CD4-positive, alpha-beta T cell treated with Interleukin-4 for 4 hours (primary cell): Measurements from ENCODE around the gene C1orf74.
"Not testable (repeated sequence)": the region's sequence is repeated elsewhere in the genome, so short reads cannot be mapped to it uniquely, and the experiment has no call there.

Experiments
- DNase-seq: peaks from one replicate; pipeline ENCODE4 v3.0.0-alpha.2; 2020

The C1orf74 gene

DNA sequence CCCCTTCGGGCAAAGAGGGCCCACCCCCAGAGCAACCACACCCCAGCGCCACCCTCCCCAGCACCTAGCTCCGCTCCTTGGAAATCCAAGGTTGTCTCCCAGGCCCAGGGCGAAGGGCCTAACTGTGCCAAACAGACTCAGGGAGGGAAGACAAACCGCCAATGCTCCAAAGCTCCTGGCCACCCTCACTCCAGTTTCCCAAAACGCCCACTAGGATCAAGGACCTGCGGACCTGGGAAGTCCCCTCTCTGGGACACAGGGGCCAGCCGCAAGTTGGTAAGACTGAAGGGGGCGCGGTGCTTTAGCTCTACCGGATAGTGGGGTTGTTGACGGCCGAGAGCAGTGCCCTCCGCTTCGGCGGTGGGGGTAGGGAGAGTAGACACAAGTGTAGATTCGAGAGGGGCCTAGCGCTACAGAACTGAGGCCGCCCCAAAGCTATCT lies 21.0 kb upstream of the C1orf74 start:
- DNase-seq = no peak

DNA sequence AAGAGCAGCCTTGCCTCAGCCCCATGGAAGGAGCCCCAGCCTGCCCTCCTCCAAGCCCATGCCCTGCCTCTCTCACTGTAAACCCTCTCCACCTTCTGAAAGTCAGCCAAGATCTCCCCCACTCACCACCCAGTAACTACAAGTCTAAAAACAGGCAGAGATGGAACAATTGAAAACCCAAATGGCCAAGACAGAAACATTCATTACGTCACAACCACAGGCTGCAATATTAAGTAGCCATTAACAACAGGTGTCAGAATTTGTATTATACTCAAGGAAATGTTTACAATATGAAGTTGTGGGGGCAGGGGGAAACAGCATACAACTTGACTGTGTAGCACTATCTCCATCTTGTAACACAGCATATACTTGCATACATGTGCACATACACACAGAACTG lies 19.2 kb upstream of the C1orf74 start:
- no peak for DNase-seq

DNA sequence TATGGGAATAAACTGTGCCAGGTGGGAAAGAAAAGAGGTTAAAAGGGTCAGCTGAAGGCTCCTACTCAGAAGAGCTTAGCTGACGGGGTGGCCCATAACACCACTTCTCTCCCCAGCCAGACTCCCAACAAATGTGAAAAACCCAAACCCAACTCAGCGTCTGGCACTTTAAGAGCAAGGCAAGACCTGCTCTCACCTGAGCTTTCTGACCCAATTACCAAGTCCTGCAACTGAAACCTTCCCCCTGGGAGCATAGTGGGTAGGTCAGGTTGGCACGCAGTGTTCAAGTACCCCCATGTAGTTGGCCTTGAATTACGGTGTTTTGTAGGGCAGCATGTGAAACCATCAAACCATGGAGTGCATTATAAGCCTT lies 18.4 kb upstream of the C1orf74 start:
- no peak for DNase-seq

DNA sequence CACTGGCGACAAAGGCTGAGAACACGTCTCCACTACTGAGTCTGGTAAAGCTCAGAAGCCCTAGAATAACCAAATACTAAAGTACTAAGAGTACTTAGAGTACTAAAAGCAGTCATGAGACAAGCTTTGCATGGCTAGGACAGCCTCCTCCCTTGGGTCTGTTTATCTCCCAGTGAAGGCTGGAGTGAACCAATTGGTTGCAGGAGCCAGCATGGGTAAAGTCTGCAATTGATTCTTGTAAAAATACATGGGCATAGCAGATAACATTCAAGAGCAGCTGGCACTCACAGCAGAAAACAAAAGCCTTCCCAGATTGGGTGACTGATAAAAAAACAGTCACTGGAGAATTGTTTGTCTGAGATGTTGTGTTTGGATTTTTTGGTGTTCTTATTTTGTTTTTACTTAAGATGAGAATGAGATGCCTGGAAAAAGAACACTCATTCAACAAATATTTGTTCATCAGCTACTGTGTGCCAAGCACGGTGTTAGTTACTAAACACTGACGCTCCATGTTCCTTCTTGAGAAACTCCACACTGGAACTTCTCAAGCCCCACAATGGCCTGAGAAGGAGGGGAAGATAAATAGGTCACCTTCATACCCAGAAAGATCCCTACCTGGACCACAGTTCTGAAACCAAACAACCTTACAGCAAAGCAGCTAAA lies 17.9 kb upstream of the C1orf74 start:
- no peak for DNase-seq

DNA sequence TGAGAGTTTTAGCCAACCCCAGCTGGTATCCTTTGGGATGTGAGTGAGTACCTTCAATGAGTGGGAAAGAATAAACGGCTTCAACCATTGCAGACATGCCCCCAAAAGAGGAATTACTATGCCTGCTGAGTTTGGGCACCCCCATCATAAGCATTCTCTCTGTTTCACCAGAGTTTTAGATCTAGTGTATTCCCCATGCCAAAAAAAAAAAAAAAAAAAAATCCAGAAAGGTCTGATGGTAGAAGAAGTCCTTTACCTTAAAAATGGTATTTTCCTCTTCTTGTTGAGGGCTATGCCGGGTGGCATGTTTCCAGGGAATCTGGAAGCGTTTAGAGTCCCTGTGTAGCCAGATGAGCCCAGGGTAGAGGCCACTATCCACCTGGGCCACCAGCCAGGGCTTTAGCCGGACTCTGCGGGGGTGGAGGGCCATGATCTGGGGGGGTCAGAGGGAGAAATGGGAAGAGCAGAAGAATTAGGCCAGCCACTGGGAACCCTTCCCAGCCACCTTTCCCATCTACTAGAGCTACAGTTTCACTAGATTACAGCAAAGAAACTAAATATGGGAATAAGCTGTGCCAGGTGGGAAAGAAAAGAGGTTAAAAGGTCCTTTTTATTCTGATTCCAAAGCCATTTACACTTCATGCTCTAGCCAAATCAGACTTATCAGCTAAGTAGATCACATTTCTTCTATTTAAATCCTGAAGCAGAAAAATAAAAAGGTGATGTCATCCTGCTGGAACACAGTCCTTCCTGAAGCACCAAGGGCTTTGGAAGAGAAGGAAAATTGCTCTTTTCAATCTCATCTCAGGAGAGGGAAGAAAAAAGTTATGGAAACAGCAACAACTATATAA lies 16.9 kb upstream of the C1orf74 start:
- no peak for DNase-seq

DNA sequence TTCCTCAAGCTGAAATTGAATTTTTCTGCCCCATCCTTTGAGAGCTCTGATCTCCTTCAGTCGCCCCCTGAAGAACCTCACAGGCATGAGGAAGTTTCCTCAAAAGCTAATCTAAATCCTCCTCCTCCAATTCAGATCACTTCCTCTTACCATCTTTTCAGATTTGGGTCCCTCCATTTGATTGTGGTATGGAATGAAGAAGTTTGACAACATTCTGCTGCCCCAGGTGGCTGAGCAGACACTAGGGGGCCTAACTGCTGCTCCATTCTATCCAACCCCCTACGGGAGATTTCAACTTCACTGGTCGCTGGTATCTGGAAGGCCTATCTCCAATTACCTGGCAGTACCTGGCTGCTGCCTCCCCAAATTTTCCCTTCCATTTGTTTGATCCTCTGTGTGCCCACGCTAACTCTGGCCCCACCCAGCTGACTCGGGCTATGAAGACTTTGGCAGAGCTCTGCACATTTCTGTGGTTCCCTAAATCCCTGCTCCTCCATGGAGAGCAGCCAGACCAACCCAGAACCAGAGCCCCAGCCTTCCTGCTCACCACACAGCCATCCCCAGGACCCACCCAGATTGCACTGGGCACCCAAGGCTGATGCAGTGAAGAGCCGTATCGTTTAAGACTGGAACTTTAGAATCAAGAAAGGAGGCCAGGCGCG lies 13.8 kb upstream of the C1orf74 start:
- DNase-seq = no peak

DNA sequence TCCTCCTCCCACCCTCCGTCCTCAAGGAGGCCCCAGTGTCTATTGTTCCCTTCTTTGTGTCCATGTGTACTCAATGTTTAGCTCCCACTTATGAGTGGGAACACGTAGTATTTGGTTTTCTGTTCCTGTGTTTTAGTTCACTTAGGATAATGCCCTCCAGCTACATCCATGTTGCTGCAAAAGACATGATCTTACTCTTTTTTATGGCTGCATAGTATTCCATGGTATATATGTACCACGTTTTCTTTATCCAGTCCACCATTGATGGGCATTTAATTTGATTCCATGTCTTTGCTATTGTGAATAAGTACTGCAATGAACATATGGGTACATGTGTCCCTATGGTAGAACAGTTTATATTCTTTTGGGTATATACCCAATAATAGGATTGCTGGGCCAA lies 9.4 kb upstream of the C1orf74 start:
- DNase-seq = not testable (repeated sequence)

DNA sequence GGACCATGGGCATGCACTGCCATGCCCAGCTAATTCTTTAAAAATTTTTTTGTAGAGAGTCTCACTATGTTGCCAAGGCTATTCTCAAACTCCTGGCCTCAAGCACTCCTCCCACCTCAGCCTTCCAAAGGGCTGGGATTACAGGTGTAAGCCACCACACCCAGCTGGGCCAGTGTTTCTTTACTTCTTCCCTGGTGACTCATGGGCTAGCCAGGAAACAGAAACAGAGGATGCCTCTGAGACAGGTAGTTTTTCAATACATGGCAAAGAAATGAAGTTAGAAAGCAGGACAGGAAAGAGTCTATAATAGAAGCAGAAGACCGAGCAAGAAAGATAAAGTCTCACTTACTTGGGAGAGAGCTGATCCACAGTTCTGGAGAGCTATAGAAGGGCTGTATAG lies 7.6 kb upstream of the C1orf74 start:
- no peak for DNase-seq

DNA sequence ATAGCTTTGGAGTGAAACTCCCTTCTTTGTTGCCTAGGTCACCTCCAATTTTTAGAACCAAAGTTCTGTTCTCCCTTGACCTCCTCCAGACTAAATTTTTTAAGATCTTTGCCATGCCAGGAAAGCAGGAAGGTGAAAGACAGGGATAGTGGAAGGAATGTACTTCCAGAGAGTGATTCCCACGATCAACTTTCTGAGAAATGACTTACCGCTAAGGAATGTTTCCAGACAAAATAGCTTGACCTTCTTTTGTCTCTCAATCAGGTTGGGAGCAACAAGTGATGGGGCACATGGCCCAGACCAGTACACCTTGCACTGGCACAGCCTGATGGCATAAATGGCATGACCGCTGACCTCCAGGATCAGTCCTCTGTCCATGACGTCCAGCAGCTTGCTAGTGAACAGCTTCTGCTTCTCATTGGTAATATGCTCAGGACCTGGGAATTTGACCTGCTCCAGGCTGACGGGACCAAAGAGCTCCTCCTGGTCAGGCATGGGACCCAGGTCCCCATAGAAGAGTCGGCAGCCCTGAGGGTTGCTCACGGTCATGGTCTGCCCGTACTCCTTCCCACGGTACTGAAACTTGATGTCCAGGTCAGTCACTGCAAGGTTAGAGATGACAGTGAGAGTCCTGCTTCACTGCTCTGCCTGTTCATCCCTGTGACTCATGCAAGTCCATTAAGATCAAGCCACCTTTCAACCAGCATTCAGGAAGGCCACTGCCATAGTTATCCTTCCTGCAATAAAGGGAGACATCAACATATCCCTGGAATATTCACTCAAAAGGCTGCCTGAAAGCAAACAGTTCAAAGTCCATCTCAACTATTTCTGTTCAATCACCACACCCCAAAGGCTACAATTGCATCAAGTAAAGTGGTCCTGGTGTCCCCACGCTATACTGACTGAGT lies 6.2 kb upstream of the C1orf74 start:
- DNase-seq = no peak

DNA sequence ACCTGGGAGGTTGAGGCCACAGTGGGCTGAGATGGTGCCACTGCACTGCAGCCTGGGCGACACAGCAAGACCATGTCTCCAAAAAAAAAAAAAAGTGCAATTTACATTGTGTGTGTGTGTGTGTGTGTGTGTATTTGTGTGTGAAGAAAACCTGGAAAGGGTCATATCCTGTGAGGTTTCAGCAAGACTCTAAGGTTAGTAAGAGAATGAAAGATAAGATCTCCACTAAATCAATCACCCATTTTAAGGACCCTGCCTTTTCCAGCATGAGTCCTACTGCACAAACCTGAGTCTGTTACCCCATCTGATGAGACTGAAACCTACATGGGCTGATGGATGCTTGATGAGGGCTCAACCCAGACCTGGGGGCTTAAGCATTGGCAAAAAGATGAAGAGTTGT lies 4.9 kb upstream of the C1orf74 start:
- DNase-seq = no peak

DNA sequence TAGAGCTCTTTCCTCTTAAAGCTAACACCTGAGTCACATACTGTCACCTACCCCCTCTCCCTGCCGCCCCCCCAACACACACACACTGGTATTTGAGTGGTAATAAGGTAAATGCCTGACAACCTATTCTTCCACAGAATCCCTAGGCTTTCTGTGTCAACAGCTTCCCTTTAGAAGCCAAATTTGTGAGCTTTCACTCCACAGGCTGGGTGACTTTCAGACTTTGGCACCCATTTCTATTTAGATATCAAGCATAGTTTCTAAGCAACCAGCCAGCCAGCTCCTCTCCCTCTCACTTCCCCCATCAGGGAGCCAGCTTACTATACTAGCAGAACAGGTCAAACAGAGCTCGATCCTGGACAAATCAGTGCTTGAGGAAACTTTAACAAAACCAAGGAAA lies 3.2 kb upstream of the C1orf74 start:
- no peak for DNase-seq

DNA sequence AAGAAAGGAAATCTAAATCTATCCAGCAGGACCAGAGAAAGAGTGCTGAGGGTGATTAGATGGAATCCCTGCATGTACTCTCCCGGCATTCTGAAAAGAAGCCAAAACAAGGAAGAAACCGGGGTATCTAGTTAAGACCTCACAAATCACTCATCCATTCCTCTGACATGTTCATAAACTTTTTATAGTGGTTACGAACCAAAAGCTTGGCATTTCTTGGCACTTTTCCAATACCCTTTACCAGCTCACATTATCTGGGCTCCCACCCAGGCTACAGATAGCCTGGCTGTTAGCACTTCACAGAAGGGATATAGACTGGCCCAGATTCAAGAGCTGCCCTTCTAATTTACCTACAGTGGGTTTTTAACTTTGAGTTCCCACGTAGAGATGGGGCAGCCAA lies 1.8 kb upstream of the C1orf74 start:
- DNase-seq = no peak

DNA sequence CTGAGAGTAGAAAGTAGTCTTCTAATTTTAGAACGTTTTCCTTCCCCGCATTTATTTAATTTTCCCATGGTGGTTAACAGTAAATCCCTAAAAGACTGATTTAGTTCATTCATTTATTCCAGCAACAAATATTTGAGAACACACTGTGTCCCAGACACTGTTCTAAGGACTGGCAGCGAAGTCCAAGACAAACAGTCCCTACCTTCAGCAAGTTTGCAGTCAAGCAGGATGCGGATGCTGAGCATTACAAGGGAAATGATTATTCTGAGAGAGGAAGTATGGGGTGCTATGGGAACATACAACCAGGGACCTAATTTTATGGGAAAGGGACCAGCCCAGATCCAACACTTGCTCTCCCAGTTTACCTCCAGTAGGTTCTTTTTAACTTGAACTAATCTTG lies 1.2 kb upstream of the C1orf74 start:
- DNase-seq = no peak

DNA sequence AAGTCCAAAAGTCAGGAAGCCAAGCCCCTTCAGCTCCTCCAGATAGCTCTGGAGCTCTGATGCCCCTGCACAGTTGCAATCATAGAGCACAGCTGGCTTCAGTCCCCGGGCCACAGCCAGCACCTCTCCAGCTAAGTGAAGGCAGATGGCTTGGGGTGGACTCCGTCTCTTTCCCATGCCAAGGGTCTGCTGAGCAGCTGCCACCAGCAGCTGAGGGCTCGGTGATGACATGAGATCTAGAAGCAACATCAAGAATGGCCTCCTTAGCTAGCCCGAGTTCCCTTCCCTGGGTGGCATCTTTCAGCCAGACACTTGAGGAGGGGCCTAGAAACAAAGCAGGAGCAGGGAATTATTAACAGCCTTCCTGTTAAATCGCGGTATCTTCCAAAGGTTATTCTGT lies 973 bp downstream of the C1orf74 start:
- DNase-seq = no peak

DNA sequence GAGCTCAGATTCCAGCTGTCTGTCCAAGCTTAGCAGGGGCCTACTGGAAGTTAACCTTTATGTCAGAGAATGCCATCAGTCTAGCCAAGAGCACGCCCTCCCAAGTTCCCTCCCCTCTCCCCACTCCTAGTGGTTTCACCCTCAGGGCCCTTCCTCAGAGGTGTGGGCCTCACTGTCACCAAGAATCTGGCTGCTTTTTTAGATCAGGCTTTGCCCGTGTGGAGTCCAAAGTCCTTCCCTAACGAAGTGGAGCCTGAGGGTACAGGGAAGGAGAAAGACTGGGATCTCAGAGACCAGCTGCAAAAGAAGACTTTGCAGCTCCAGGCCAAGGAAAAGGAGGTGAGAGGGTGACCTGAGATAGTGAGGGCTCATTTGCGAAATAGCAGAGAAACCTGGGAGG lies 4.1 kb downstream of the C1orf74 start:
- DNase-seq = no peak

DNA sequence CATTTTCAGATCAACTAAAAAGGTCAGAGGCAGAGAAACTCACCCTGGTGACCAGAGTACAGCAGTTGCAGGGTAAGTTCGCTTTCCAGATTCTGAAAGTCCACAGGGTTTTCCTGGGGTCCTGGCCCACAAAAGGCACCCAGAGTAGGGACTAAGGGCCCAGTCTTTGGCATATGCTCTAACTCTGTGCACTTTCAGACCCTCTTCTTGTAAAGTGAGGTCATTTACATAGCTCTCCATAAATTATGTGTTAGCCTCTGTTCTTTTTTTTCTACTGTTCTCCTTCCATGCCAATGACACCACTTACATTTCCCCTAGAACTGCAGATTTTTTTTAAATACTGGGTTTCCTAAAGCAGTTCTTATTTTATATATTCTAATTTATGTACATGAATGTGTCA lies 6.3 kb downstream of the C1orf74 start:
- no peak for DNase-seq

DNA sequence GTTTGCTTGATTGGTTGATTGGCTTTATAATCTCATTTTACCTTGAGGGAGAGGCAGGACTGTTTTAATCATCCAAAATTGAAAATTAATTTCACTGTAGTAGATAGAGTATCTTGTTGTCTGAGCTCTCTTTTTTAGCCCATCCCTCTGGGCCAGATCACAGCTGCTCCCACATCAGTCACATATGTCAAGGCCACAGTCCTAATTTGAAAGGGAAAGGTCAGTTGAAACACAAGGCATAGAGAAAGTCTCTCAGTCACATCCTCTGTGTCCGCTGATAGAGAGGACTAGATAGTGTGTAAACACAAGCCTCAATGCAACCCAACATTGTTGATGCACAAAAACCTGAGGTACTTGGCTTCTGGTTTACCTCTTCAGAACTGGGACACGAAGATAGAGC lies 6.8 kb downstream of the C1orf74 start:
- DNase-seq = no peak

DNA sequence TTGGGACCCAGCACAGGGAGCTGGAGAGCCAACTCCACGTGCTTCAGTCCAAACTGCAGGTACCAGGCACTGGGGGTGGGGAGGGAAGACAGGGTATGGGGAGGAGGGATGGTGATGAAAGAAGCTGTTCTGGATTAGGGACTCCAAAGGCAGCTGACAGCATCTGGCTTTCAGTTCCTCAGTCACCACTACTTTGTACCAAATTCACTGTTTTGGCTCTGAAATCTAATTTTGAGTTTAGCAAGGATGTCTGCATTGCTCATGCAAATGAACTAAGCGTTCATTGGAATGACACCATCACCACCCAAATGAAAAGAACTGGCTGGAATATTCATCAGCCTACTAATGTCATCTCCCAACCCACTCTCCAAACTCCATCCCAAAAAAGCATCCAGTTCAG lies 8.7 kb downstream of the C1orf74 start:
- no peak for DNase-seq

DNA sequence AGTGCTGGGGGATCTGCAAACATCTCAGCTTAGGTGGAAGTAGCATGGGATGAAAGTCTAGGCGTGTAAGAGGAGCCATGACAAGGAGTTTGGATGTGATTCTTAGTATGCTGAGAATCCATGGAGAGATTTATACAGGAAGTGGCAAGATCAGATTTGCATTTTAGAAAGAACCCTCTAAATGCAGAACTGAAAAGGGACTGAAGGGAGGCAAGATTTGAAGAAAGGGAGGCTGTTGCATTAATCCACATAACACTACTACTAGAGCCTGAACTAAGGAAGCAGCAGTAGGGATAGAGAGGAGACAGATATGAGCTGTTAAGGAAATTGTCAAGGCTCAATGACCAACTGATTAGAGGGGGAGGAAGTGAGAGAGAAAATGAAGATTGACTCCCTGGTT lies 9.8 kb downstream of the C1orf74 start:
- DNase-seq = no peak

DNA sequence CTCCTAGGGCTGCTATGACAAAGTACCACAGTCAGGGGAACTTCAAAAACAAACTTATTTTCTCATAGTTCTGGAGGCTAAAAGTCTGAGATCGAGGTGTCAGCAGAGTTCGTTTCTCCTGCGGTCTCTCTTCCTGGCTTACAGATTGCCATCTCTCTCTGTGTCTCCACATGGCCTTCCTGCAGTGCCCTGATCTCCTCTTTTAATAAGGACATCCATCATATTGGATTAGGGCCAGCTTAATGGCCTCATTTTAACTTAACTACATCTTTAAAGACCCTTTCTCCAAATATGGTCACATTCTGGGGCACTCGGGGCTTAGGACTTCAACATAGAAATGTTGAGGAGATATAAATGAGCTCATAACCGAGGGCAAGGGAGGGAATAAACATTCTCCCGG lies 12.2 kb downstream of the C1orf74 start:
- no peak for DNase-seq

DNA sequence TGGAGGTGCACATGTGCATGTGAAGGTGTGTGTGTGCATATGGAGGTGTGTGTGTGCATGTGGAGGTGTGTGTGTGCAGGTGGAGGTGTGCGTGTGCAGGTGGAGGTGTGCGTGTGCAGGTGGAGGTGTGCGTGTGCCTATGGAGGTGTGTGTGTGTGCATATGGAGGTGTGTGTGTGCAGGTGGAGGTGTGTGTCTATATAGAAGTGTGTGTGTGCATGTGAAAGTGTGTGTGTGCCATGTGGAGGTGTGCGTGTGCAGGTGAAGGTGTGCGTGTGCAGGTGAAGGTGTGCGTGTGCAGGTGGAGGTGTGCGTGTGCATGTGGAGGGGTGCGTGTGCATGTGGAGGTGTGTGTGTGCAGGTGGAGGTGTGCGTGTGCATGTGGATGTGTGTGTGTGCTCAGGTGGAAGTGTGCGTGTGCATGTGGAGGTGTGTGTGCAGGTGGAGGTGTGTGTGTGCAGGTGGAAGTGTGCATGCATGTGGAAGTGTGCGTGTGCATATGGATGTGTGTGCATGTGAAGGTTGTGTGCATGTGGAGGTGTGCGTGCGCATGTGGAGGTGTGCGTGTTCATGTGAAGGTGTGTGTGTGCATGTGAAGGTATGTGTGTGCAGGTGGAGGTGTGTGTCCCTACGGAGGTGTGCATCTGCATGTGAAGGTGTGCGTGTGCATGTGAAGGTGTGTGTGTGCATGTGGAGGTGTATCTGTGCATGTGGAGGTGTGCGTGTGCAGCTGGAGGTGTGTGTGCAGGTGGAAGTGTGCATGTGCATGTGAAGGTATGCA lies 13.5 kb downstream of the C1orf74 start:
- no peak for DNase-seq

DNA sequence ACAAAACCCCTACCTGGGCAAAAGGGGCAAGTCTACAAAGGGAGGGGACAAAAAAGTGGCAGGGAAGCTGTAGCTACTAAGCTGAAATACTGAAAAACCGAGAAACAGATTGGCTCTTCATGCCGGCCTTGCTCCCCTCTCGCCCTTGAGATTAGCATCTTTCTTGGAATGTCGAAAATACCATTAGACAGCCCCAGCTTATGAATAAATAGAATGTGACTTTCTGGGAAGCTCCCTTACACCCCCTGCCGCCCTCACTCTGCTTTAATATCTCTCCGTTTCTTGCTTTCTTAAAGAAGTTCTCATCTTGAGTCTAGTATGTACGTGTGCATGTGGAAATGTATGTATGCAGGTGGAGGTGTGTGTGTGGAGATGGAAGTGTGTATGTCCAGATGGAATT lies 14.4 kb downstream of the C1orf74 start:
- DNase-seq = no peak
